PC-9 (cell line): ENCODE results near the gene SLC22A14.

Experiments
- CTCF ChIP-seq: fragments of 200-600 bp; sonication (generic); conservative IDR thresholded peaks from 2 replicates; pipeline ENCODE4 v1.6.1; 2017; ENCODE audit warnings: mixed run types, antibody characterized with exemption, mild to moderate bottlenecking, moderate library complexity
- EZH2 ChIP-seq: fragments of 200-600 bp; sonication (generic); IDR thresholded peaks from 2 replicates; pipeline ENCODE4 v1.8.0; 2017; ENCODE audit warnings: antibody characterized with exemption, low read depth

- TF ChIP-seq CTCF = no peak
- TF ChIP-seq EZH2 = no peak
These were observed 85.7 kb downstream of the SLC22A14 start for GRCh38 chr3:38367779-38368178.
